HepG2 (cell line): ENCODE measurements around the gene DGAT2. TPM values are rescaled to one million over a fixed set of nuclear protein-coding genes. Genes with fewer than 3 reads are reported as not detected.

Experiments used
- ATAC-seq: fragments of 200-7000 bp; cut with Tn5 transposase; 3 replicates; pipeline ENCODE4 v1.9.1; 2020; ENCODE audit warnings: mild to moderate bottlenecking, moderate library complexity
- BruUV-seq: library from RNA; stranded (reverse); fragments of 400-500 nt; replicated peaks from 2 replicates; lab custom pipeline; 2021; lab: Mats Ljungman, UMichigan
- CTCF ChIA-PET: fragments of 300-600 bp; formaldehyde crosslinking; extraction: SDS; loops from one replicate; lab custom pipeline; 2021; ENCODE audit warnings: low total read pairs, inconsistent platforms, low intra/inter-chr PET ratio; lab: Yijun Ruan, JAX
- POLR2A ChIA-PET: fragments of 350-600 bp; sonication (Branson Sonifier 250); formaldehyde crosslinking; loops from one replicate; lab custom pipeline; 2020; ENCODE audit warnings: antibody characterized with exemption, inconsistent platforms; lab: Yijun Ruan, JAX
- DNase-seq: peaks from one replicate; pipeline ENCODE4 v3.0.0-alpha.2; 2015; ENCODE audit warnings: low spot score
- FAIRE-seq: peaks from 3 replicates; lab custom pipeline; 2011; peaks lifted over from hg19 to GRCh38; lab: Jason Lieb, UNC
- H2AFZ ChIP-seq: one replicate; pipeline ENCODE4 v1.6.1; 2011; ENCODE audit warnings: low read length, inconsistent platforms
- H3K27ac ChIP-seq: fragments of 300-600 bp; 3 replicates; pipeline ENCODE4 v1.8.0; 2011; ENCODE audit warnings: mixed run types, mild to moderate bottlenecking, mixed read lengths, low read length, inconsistent platforms; ENCODE audit not compliant: insufficient read depth; ENCODE audit errors: extremely low read length
- H3K27me3 ChIP-seq, 2 experiments: fragments of 200-600 bp in 1 of 2; 2 replicates in 1 of 2; 3 replicates in 1 of 2; pipeline versions ENCODE4 v1.6.0 to v1.8.0; 2011; ENCODE audit warnings: low read length in 2 of 2, mild to moderate bottlenecking in 2 of 2, moderate library complexity in 2 of 2, inconsistent platforms in 1 of 2; ENCODE audit not compliant: insufficient read depth in 2 of 2, control insufficient read depth in 1 of 2
- H3K36me3 ChIP-seq, 2 experiments: fragments of 200-600 bp in 1 of 2; replicated peaks in 1 of 2; 2 replicates in 1 of 2; 3 replicates in 1 of 2; pipeline versions ENCODE4 v1.5.1 to v1.8.0; 2011; ENCODE audit warnings: low read length in 2 of 2, inconsistent platforms in 1 of 2; ENCODE audit not compliant: insufficient read depth in 2 of 2, control insufficient read depth in 1 of 2
- H3K4me1 ChIP-seq: 2 replicates; pipeline ENCODE4 v1.5.1; 2012; ENCODE audit warnings: low read length, inconsistent platforms; ENCODE audit not compliant: insufficient read depth
- H3K4me2 ChIP-seq: 2 replicates; pipeline ENCODE4 v1.6.0; 2011; ENCODE audit warnings: low read depth, low read length, inconsistent platforms
- H3K4me3 ChIP-seq, 3 experiments: fragments of 200-600 bp in 1 of 3; sonication (generic), shearing (Covaris generic) in 1 of 3; replicated peaks in 1 of 3; 2 replicates each; pipeline ENCODE4 v1.5.1; 2011 to 2016; ENCODE audit warnings: low read length in 3 of 3, inconsistent platforms in 2 of 3, low read depth in 2 of 3, mild to moderate bottlenecking in 2 of 3, control low read depth in 1 of 3, mixed read lengths in 1 of 3; ENCODE audit not compliant: insufficient read depth in 1 of 3
- H3K79me2 ChIP-seq: one replicate; pipeline ENCODE4 v1.6.1; 2011; ENCODE audit warnings: low read length, inconsistent platforms; ENCODE audit not compliant: insufficient read depth
- H3K9ac ChIP-seq: 2 replicates; pipeline ENCODE4 v1.6.0; 2011; ENCODE audit warnings: mild to moderate bottlenecking, low read depth, low read length, inconsistent platforms; ENCODE audit not compliant: insufficient read depth
- H3K9me3 ChIP-seq: 2 replicates; pipeline ENCODE4 v1.5.1; 2012; ENCODE audit warnings: mild to moderate bottlenecking, low read length
- H4K20me1 ChIP-seq: 2 replicates; pipeline ENCODE4 v1.6.0; 2011; ENCODE audit warnings: inconsistent platforms, mild to moderate bottlenecking, low read length, moderate library complexity; ENCODE audit not compliant: insufficient read depth
- AGO2 ChIP-seq: fragments of 200-400 bp; formaldehyde crosslinking; optimal IDR thresholded peaks from 2 replicates; pipeline ENCODE3; 2017; ENCODE audit warnings: mild to moderate bottlenecking, low read depth, low read length, moderate library complexity
- ATF7-NPFF ChIP-seq: sonication (generic); formaldehyde crosslinking; IDR thresholded peaks from 2 replicates; pipeline ENCODE4 v1.8.1; 2023; ENCODE audit warnings: mild to moderate bottlenecking, low read depth, missing genetic modification reagents, moderate library complexity
- CENPX ChIP-seq: sonication (generic); formaldehyde crosslinking; IDR thresholded peaks from 2 replicates; pipeline ENCODE4 v1.9.0; 2021; ENCODE audit warnings: mild to moderate bottlenecking, missing genetic modification reagents, moderate library complexity
- FIP1L1 ChIP-seq: fragments of 200-400 bp; formaldehyde crosslinking; IDR thresholded peaks from 2 replicates; pipeline ENCODE4 v1.6.1; 2018; ENCODE audit warnings: low read depth, mild to moderate bottlenecking, low read length, moderate library complexity, borderline replicate concordance; ENCODE audit not compliant: insufficient read depth
- GPN1 ChIP-seq: sonication (generic); formaldehyde crosslinking; IDR thresholded peaks from 2 replicates; pipeline ENCODE4 v1.5.1; 2020; ENCODE audit warnings: missing genetic modification reagents, borderline replicate concordance
- NONO ChIP-seq, 2 experiments: fragments of 450-650 bp in 1 of 2; sonication (generic) in 1 of 2; formaldehyde crosslinking in 1 of 2; IDR thresholded peaks in 1 of 2; conservative IDR thresholded peaks in 1 of 2; 2 replicates each; pipeline versions ENCODE4 v1.6.1 to v1.8.0; 2017 to 2022; ENCODE audit warnings: mild to moderate bottlenecking in 1 of 2, missing genetic modification reagents in 1 of 2, moderate library complexity in 1 of 2
- PLRG1 ChIP-seq: fragments of 450-650 bp; conservative IDR thresholded peaks from 2 replicates; pipeline ENCODE4 v1.6.1; 2016
- RBAK ChIP-seq: sonication (generic); formaldehyde crosslinking; IDR thresholded peaks from 2 replicates; pipeline ENCODE4 v1.5.1; 2020; ENCODE audit warnings: mild to moderate bottlenecking, missing genetic modification reagents
- SIX1 ChIP-seq: sonication (generic); formaldehyde crosslinking; IDR thresholded peaks from 2 replicates; pipeline ENCODE4 v1.4.0; 2020; ENCODE audit warnings: missing genetic modification reagents, borderline replicate concordance
- SOX13 ChIP-seq, 3 experiments: fragments of 450-650 bp in 1 of 3; sonication (generic) in 1 of 3; formaldehyde crosslinking in 1 of 3; IDR thresholded peaks in 2 of 3; conservative IDR thresholded peaks in 1 of 3; 2 replicates each; pipeline versions ENCODE4 v1.5.0 to v1.6.1; 2016 to 2020; ENCODE audit warnings: antibody characterized with exemption in 1 of 3, mild to moderate bottlenecking in 1 of 3, missing compliant biosample characterization in 1 of 3, missing genetic modification reagents in 1 of 3, moderate library complexity in 1 of 3
- TEAD3 ChIP-seq: optimal IDR thresholded peaks from 2 replicates; pipeline ENCODE3; 2016; ENCODE audit warnings: borderline replicate concordance
- XRCC5 ChIP-seq: fragments of 200-400 bp; formaldehyde crosslinking; optimal IDR thresholded peaks from 2 replicates; pipeline ENCODE3; 2017; ENCODE audit warnings: mild to moderate bottlenecking, low read length
- ZC3H13 ChIP-seq: sonication (generic); formaldehyde crosslinking; IDR thresholded peaks from 2 replicates; pipeline ENCODE4 v1.8.1; 2023; ENCODE audit warnings: mild to moderate bottlenecking, missing genetic modification reagents, moderate library complexity
- ZFP41 ChIP-seq: sonication (generic); formaldehyde crosslinking; IDR thresholded peaks from 2 replicates; pipeline ENCODE4 v1.4.0; 2020; ENCODE audit warnings: mild to moderate bottlenecking, missing genetic modification reagents, borderline replicate concordance
- ZFP62 ChIP-seq: sonication (generic); formaldehyde crosslinking; IDR thresholded peaks from 2 replicates; pipeline ENCODE4 v1.4.0; 2020; ENCODE audit warnings: missing genetic modification reagents
- ZNF253 ChIP-seq: sonication (generic); formaldehyde crosslinking; IDR thresholded peaks from 2 replicates; pipeline ENCODE4 v1.8.0; 2022; ENCODE audit warnings: mild to moderate bottlenecking, missing genetic modification reagents, borderline replicate concordance
- ZNF546 ChIP-seq: sonication (generic); formaldehyde crosslinking; conservative IDR thresholded peaks from 2 replicates; pipeline ENCODE4 v1.8.1; 2023; ENCODE audit warnings: mild to moderate bottlenecking, missing genetic modification reagents
- ZNF563 ChIP-seq: sonication (generic); formaldehyde crosslinking; IDR thresholded peaks from 2 replicates; pipeline ENCODE4 v1.8.0; 2022; ENCODE audit warnings: mild to moderate bottlenecking, moderate library complexity, missing genetic modification reagents
- ZNF652 ChIP-seq: IDR thresholded peaks from 2 replicates; pipeline ENCODE4 v1.6.1; 2016; ENCODE audit warnings: low read depth, borderline replicate concordance
- ZSCAN21 ChIP-seq: sonication (generic); formaldehyde crosslinking; IDR thresholded peaks from 2 replicates; pipeline ENCODE4 v1.8.0; 2022; ENCODE audit warnings: mild to moderate bottlenecking, missing genetic modification reagents, moderate library complexity, borderline replicate concordance
- WGBS: methylation state at CpG from one replicate; pipeline ENCODE4 v1.1.6; 2017; ENCODE audit warnings: low lambda C conversion rate; 5-methylcytosine and 5-hydroxymethylcytosine counted together
- in situ Hi-C: cut with HindIII; loops from 2 replicates; pipeline ENCODE4 v1.10.0; 2017; ENCODE audit warnings: low pct_unique_long_range_greater_than_20kb; ENCODE audit not compliant: extremely low pct_ligation_motif_present
- intact Hi-C: fragments of 100-400 bp; cut with micrococcal nuclease; formaldehyde crosslinking; loops from one replicate; pipeline ENCODE4 v1.10.0; 2022; ENCODE audit not compliant: unreplicated experiment
- polyA plus RNA-seq, 8 experiments: library from polyadenylated mRNA; depleted of rRNA in 3 of 8; stranded (reverse) in 7 of 8; unstranded in 1 of 8; fragments of >200 nt; fragmentation: Illumina TruSeq in 4 of 8; extraction: Trizol in 4 of 8; gene quantifications; 2 replicates each; pipeline versions ENCODE4 v1.2.1 to v1.2.3, GENCODE V29; 2011 to 2016; ENCODE audit warnings: low read depth in 4 of 8, missing spikeins in 1 of 8, mixed read lengths in 1 of 8; ENCODE audit not compliant: insufficient read depth in 1 of 8
- total RNA-seq, 5 experiments: library from RNA; depleted of rRNA; stranded (reverse); fragments of >200 nt; fragmentation: Illumina TruSeq; extraction: Trizol; gene quantifications; 2 replicates each; pipeline ENCODE4 v1.2.3, GENCODE V29; 2016; ENCODE audit warnings: low read depth in 1 of 5
- TF ChIP-seq, protein P1 (sequence below): sonication (generic); formaldehyde crosslinking; conservative IDR thresholded peaks from 2 replicates; pipeline ENCODE4 v1.4.0; 2020; ENCODE audit warnings: missing genetic modification reagents
- TF ChIP-seq, protein P2 (sequence below): IDR thresholded peaks from 2 replicates; pipeline ENCODE4 v1.6.1; 2016; ENCODE audit warnings: low read depth

The DGAT2 gene
- total and polyA plus RNA-seq, 2 of the 13 experiments (the other 11 are each of a cell fraction or from before 2014, with no cell fraction given) = 39.0 to 65.6 TPM

DNA sequence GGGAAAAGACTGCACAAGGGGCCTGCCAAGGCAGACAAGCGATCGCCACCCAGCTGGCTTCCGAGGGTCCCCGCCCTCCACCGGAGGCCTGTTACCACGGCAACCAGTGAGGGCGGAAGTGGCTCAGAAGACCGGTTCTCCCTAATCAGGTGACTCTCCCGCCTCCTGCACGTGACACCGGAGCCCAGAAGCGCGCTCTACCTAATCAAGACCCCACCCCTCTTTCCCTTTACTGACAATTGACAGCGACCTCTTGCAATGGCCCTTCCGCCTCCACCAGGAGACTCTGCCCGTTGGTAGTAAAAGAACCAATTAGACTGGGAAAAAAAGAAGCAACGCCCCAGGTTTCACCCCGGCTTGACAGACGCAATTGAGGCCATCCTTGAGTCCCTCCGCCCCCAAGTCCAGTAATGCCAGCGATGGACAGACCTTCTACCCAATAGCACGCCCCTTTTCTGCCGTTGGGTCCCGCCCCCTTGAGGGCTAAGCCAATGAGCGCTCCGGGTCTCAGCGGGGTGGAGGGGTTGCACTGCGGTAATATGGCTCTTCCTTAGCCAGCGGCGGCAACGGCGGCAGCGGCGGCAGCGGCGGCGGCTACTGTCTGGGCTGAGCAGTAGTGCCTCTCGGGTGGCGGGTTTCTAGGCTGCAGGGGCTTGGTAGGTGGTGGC is 46.2 kb downstream of the DGAT2 start, which contains the start of gene UVRAG:
UVRAG (plus strand) TSS at position 534 of the 668 bp plus-strand sequence. CDS start 198 bp downstream, outside the sequence.
- ATAC-seq = peak; percentile 90
- DNase-seq = peak; percentile 99
- 1% methylated on average over 11 of the region's 39 CpGs for whole genome bisulfite sequencing
- Histone ChIP-seq H3K4me2 (peak within 1 kb of the TSS; percentile 100), H3K27me3 (no peaks in the 10 kb centered on the region; a peak in 1 of 5 replicates), H3K9me3 (no peaks in the 10 kb centered on the region), H4K20me1 (no peaks in the 10 kb centered on the region), H2AFZ (peak within 1 kb of the TSS; percentile 67), H3K4me1 (peaks cover 77% of the 10 kb centered on the region), H3K79me2 (peaks cover 36% of the 10 kb centered on the region), H3K27ac (peak within 1 kb of the TSS; percentile 83), H3K36me3 (no peaks in the 10 kb centered on the region), H3K9ac (peak within 1 kb of the TSS; percentile 89), H3K4me3 (peak within 1 kb of the TSS; percentile 82 to 92 (median 91))
- ChIA-PET CTCF (no interaction called here), POLR2A (interaction anchor here (0.8 to 3.7 kb wide), 11 partner anchors 8 to 75 kb away, joined by 3 to 23 read pairs (median 6); no protein-coding TSS in a partner anchor)
- FAIRE-seq = peak; percentile 85
- BruUV-seq = no TSS peak
- in situ Hi-C loops = loop anchor here (5.0 kb wide), 1 partner anchor 52 kb away; no protein-coding TSS in a partner anchor
- intact Hi-C loops = loop anchor here (10.0 kb wide), 1 partner anchor 970 kb away; the partner anchor contains the start of gene TSKU
- TF ChIP-seq ZNF652 (CRISPR knock-in tag) (no peak), TEAD3 (no peak), ZC3H13 (CRISPR knock-in tag) (no peak), ZNF253 (no peak), SIX1 (no peak), GPN1 (CRISPR knock-in tag) (no peak), ZFP62 (CRISPR knock-in tag) (no peak), ATF7-NPFF (CRISPR knock-in tag) (0 out of 2 replicates have a peak, but pooled peaks have one; percentile 6), PLRG1 (no peak), ZNF563 (CRISPR knock-in tag) (no peak), XRCC5 (no peak), ZNF546 (CRISPR knock-in tag) (no peak), CENPX (CRISPR knock-in tag) (no peak), NONO (IDR thresholded peaks at IDR 0.05) (no peak), NONO (CRISPR knock-in tag; conservative IDR thresholded peaks at IDR 0.05) (no peak; the same call in 1 of the 2 replicates), AGO2 (no peak), SOX13 (IDR thresholded peaks at IDR 0.05) (no peak), SOX13 (CRISPR knock-in tag; conservative IDR thresholded peaks at IDR 0.05 in 1 of 2, IDR thresholded peaks at IDR 0.05 in 1 of 2) (no peak), RBAK (CRISPR knock-in tag) (no peak), ZSCAN21 (CRISPR knock-in tag) (no peak), FIP1L1 (no peak), ZFP41 (CRISPR knock-in tag) (no peak)
- TF ChIP-seq, protein P1, sequence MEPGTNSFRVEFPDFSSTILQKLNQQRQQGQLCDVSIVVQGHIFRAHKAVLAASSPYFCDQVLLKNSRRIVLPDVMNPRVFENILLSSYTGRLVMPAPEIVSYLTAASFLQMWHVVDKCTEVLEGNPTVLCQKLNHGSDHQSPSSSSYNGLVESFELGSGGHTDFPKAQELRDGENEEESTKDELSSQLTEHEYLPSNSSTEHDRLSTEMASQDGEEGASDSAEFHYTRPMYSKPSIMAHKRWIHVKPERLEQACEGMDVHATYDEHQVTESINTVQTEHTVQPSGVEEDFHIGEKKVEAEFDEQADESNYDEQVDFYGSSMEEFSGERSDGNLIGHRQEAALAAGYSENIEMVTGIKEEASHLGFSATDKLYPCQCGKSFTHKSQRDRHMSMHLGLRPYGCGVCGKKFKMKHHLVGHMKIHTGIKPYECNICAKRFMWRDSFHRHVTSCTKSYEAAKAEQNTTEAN = no peak
- TF ChIP-seq, protein P2, sequence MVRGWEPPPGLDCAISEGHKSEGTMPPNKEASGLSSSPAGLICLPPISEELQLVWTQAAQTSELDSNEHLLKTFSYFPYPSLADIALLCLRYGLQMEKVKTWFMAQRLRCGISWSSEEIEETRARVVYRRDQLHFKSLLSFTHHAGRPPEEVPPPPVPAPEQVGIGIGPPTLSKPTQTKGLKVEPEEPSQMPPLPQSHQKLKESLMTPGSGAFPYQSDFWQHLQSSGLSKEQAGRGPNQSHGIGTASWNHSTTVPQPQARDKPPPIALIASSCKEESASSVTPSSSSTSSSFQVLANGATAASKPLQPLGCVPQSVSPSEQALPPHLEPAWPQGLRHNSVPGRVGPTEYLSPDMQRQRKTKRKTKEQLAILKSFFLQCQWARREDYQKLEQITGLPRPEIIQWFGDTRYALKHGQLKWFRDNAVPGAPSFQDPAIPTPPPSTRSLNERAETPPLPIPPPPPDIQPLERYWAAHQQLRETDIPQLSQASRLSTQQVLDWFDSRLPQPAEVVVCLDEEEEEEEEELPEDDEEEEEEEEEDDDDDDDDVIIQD (CRISPR knock-in tag) = no peak
